H4 (cell line): ENCODE measurements around the gene RBFOX2. TPM values are rescaled to one million over a fixed set of nuclear protein-coding genes. Genes with fewer than 3 reads are reported as not detected.
A peak's percentile ranks its signal among the peaks of the same experiment; 100 is the strongest.
"Not testable (repeated sequence)": the region's sequence is repeated elsewhere in the genome, so short reads cannot be mapped to it uniquely, and the experiment has no call there.

Source experiments
- DNase-seq: peaks from one replicate; pipeline ENCODE4 v3.0.0-alpha.2; 2015; ENCODE audit warnings: low spot score
- total RNA-seq: library from RNA; depleted of rRNA; stranded (reverse); fragments of >200 nt; shearing (Covaris generic); gene quantifications from 2 replicates; pipeline ENCODE4 v1.2.3, GENCODE V29; 2014

RBFOX2 gene
- total RNA-seq, 1 experiment from 2014 or later, result 55.3 TPM

GRCh38 chr22:36008565-36008964, 20.1 kb downstream of the RBFOX2 start:
- no peak for DNase-seq

- no peak for DNase-seq
Measured at GRCh38 chr22:36008131-36008530, 20.5 kb downstream of the RBFOX2 start.

GRCh38 chr22:36003972-36004674, 24.5 kb downstream of the RBFOX2 start:
- no peak for DNase-seq

DNA sequence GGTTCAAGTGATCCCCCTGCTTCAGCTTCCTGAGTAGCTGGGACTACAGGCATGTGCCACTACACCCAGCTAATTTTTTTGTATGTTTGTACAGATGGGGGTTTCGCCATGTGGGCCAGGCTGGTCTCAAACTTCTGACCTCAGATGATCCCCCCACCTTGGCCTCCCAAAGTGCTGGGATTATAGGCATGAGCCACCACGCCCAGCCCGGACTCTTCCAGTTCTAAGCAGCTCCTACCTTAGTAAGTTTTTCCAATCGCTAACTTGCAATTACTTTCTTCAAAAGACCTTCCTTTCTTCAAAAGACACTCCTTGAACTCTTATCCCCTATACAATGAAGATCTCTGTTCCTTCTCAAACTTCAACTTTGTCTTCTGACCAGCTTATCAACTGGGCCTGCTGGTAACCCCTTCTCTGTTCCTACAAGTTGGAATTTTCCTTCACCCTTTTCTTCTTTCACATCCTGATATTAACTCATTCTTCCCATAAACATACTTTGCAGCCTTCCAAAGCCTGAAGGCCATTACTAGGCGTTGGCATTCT, 25.8 kb downstream of the RBFOX2 start:
- no peak for DNase-seq

DNA sequence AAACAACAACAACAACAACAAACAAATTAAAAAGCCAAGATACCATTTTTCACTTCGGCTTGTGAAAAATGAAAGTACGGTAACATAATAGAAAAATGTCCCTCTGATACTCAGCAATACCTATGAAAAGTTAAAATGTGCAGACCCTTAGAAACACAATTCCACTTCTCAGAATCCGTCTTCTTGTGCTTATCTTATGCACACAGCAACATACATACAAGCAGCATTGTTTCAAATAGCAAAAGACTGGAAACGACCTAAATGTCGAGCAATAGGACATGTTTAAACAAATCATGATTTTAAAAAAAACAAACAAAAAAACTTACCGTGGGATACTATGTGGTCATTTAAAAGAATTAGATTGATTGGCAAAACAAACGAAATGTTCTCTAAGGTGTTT, 26.5 kb downstream of the RBFOX2 start:
- DNase-seq, result no peak

- DNase-seq, result no peak
Measured at GRCh38 chr22:35998748-35999147, 29.9 kb downstream of the RBFOX2 start.

GRCh38 chr22:35997438-35997837, 31.2 kb downstream of the RBFOX2 start:
- DNase-seq, result no peak

DNA sequence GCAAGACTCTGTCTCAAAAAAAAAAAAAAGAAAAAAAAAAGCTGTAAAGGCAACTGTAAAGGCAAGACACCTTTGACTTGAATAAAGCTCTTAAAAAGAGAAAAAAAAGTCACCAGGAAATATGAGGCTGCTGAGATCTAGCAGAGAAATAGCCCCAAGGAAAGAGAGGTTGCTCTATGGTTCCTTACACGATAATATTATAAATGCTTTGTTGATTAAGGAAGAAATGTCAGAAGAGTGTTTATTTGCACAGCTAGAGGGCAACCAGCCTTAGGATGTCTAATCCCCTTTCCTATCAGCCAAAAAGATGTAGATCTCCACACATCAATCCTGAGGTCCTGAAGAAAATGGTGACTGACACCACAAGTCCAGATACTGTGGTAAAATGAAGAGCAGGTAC, 32.0 kb downstream of the RBFOX2 start:
- no peak for DNase-seq

- DNase-seq, result peak; percentile 82
Measured at GRCh38 chr22:35995772-35996171, 32.9 kb downstream of the RBFOX2 start.

GRCh38 chr22:35995348-35995747, 33.3 kb downstream of the RBFOX2 start:
- DNase-seq, result no peak

DNA sequence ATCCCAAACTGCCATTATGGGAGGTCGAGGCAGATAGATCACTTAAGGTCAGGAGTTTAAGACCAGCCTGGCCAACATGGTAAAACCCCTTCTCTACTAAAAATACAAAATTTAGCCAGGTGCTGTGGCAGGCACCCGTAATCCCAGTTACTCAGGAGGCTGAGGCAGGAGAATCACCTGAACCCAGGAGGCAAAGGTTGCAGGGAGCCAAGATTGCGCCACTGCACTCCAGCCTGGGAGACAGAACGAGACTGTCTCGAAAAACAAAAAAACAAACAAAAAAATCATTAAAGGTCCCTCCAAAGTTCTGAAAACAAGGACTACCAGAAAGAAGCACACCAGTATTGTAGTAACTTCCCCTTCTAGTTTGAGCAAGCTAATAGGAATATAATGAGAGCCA, 34.9 kb downstream of the RBFOX2 start:
- not testable (repeated sequence) for DNase-seq

DNA sequence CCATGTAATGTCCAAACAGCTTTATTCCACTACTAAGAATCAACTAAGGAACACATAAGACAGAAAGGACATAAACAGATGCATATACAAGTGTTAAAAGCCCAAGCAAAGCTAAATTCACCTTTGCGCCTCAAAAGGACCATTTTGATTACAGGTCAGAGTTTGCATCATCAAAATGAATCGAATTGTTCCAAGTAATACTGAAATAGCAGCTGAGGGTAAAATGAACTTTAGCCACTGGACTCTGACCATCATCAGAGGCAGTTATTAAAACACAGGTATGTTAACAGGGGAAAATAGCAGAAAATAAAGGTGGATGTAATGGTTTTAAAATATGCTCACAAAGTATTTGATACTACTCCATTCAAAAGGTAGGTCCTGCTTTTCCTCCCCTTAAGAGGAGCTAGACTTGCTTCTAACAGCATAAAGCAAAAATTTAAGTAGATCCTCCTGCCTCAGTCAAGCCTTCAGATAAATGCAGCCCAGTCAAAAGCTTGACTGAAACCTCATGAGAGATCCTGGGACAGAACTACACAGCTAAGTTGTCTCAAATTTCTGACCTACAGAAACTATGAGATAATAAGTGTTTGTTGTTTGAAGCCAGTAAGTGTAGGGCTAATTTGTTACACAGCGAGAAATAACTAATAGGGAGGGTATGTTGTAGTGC, 35.4 kb downstream of the RBFOX2 start:
- no peak for DNase-seq

GRCh38 chr22:35991168-35991567, 37.5 kb downstream of the RBFOX2 start:
- peak; percentile 31 for DNase-seq

- no peak for DNase-seq
Measured at GRCh38 chr22:35988030-35988429, 40.6 kb downstream of the RBFOX2 start.

GRCh38 chr22:35987487-35987886, 41.1 kb downstream of the RBFOX2 start:
- DNase-seq, result no peak

DNA sequence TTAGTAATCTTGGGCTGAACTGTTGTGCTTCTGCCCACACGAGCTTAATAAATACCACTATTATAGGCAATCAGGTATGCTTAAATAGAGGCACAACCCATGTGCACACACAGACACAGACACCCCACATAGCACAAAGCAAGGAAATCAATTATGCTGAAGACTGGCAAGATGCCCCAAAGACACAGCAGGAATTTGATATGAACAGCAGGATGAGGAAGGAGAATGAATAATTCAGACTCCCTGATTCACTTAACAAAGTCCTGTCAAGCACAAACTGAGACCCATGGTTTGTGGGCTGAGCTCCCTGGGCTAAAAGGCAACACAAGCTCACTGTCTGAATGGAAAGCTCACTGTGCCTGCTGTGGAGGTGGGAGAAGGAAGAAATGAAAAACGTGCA, 42.5 kb downstream of the RBFOX2 start:
- no peak for DNase-seq

- DNase-seq, result no peak
Measured at GRCh38 chr22:35985371-35985770, 43.3 kb downstream of the RBFOX2 start.

DNA sequence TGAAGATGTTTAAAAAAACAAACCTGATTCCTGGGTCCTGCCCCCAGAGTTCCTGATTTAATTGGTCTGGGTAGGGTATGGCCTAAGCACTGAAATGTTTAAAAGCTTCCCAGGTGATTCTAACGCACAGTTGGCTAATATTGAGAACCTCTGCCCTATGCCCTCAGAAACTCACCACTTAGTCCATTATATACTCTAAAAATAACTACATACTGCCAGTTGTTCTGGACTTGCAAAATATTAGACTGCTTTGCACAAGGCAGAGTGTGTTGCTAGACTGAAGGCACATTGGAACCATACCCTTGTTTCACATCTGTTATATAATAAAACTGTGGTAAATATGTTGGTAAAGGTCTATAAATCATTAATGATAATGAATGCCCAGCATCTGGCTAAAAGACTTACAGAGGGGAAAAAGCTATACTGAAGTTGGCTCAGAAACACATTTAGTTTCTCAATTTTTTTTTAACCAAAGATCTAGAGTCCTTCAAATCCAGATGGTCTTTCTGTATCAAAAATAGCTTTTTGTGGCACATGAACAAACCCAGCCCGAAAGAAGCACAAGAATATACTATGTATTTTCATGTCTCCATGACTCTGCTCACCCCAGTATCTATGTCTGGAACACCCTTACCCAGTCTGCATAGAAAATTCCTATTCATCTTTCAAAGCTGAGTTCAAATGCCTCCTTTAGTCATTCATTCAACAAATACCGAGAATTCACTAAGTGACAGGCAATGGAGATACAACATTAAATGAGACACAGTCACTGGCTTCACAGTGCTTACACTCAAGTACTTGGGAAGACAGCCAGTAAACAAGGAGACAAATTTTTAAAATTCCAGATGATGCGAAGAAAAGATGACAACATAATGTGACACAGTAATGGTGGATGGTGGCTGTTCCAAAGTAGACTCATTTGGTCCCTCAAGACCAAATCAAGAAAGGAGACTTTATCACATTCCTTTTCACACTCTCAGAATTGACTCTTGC, 44.1 kb downstream of the RBFOX2 start:
- DNase-seq, result no peak

DNA sequence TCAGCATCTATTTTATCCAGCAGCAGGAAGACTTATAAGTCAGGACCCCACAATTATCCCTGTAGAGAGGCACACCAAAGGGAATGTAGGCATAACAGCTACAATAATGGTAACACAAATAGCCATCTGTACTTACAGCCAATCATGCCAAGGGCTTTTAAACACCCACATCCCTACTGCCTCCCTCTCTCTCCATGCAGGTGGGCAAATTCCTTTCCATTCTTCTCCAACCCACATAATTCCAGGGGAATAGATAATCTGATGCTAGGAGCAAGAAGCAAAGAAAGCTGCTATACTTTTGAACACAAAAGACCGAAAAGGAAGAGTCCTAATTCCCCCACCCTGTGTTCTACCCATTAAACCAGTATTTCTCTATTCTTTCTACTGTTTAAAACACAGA, 46.7 kb downstream of the RBFOX2 start:
- no peak for DNase-seq

- no peak for DNase-seq
Measured at GRCh38 chr22:35978889-35979288, 49.7 kb downstream of the RBFOX2 start.

DNA sequence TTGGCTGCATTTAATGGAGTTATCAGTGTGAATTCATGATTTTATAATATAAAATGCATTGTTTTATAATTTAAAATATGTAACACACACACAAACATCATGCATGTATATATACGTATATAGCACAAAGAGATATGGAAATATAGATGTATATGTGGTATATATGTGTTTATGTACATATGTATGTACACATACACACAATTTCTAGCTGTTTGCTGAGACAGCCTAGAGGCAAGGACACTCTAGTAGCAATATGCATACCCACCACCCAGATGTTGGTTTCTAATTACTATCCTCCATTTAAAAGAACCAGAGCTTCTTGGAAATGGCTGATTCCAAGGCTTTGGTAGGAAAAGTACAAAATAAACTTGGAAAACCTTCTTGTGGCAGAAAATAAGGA, 50.4 kb downstream of the RBFOX2 start:
- no peak for DNase-seq

DNA sequence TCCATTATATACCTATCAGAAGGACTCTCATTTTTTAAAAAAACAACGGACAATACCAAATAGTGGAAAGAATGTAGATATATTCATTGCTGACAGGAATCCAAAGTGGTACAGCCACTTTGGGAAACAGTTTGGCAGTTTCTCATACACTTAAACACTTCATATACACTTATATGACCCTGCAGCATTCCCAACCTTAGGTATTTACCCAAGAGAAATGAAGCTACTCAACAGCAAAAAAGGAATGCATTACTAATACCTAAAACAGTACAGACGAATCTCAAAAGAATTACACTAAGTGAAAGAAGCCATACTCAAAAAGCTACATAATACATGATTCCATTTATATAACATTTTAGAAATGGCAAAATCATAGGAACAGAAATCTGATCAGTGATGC, 51.5 kb downstream of the RBFOX2 start:
- DNase-seq, result no peak
